B cell (primary cell): ENCODE data around the gene KCNK13. TPM values are rescaled to one million over a fixed set of nuclear protein-coding genes. Genes with fewer than 3 reads are reported as not detected.

ENCODE experiments used
- ATAC-seq: fragments of 200-7000 bp; cut with Tn5 transposase; one replicate; pipeline ENCODE4 v1.10.0; 2021; ENCODE audit warnings: low read depth, mild to moderate bottlenecking, moderate number of reproducible peaks, moderate library complexity
- CTCF ChIA-PET: fragments of 350-600 bp; sonication (Branson Sonifier 250); formaldehyde crosslinking; loops from one replicate; lab custom pipeline; 2021; ENCODE audit warnings: antibody characterized with exemption, inconsistent platforms; lab: Charles Lee
- POLR2A ChIA-PET: fragments of 350-600 bp; sonication (Branson Sonifier 250); formaldehyde crosslinking; loops from one replicate; lab custom pipeline; 2021; ENCODE audit warnings: antibody characterized with exemption; lab: Charles Lee
- DNase-seq: peaks from one replicate; pipeline ENCODE4 v3.0.0; 2013
- H2AFZ ChIP-seq: 2 replicates; pipeline ENCODE4 v1.6.1; 2012; ENCODE audit warnings: mild to moderate bottlenecking, low read depth, low read length; ENCODE audit not compliant: insufficient read depth, poor library complexity, severe bottlenecking
- H3K27ac ChIP-seq, 2 donors: 1 replicate in 1 of 2; 2 replicates in 1 of 2; pipeline ENCODE4 v1.5.1; 2012 to 2013; ENCODE audit warnings: low read length in 2 of 2, mild to moderate bottlenecking in 2 of 2, moderate library complexity in 1 of 2
- H3K27me3 ChIP-seq, 4 experiments: fragments of 200-600 bp in 1 of 4; sonication (generic) in 1 of 4; replicated peaks in 1 of 4; 1 replicate in 2 of 4; 2 replicates in 2 of 4; pipeline versions ENCODE4 v1.6.1 to v1.7.0; 2013 to 2016; ENCODE audit warnings: low read length in 3 of 4, mild to moderate bottlenecking in 2 of 4, mixed read lengths in 1 of 4, moderate library complexity in 1 of 4; ENCODE audit not compliant: insufficient read depth in 4 of 4, control insufficient read depth in 3 of 4; ENCODE audit errors: control extremely low read depth in 1 of 4
- H3K36me3 ChIP-seq, 2 experiments: replicated peaks in 1 of 2; 1 replicate in 1 of 2; 2 replicates in 1 of 2; pipeline versions ENCODE4 v1.6.1 to v1.7.1; 2013; ENCODE audit warnings: low read length in 1 of 2; ENCODE audit not compliant: insufficient read depth in 2 of 2, control insufficient read depth in 1 of 2; ENCODE audit errors: control extremely low read depth in 1 of 2, extremely low read depth in 1 of 2
- H3K4me1 ChIP-seq, 2 donors: fragments of 200-600 bp in 1 of 2; sonication (generic) in 1 of 2; 1 replicate in 1 of 2; 2 replicates in 1 of 2; pipeline versions ENCODE4 v1.5.1 to v1.6.1; 2013 to 2017; ENCODE audit warnings: low read length in 2 of 2; ENCODE audit not compliant: control insufficient read depth in 2 of 2, insufficient read depth in 2 of 2
- H3K4me2 ChIP-seq: replicated peaks from 2 replicates; pipeline ENCODE3; 2012; ENCODE audit warnings: mild to moderate bottlenecking, low read depth, low read length; ENCODE audit not compliant: poor library complexity, severe bottlenecking
- H3K4me3 ChIP-seq, 5 experiments: fragments of 200-600 bp in 1 of 5; sonication (generic) in 1 of 5; 1 replicate in 3 of 5; 2 replicates in 2 of 5; pipeline versions ENCODE4 v1.5.1 to v1.7.0; 2011 to 2016; ENCODE audit warnings: low read length in 4 of 5, mild to moderate bottlenecking in 4 of 5, low read depth in 2 of 5, control low read depth in 1 of 5, moderate library complexity in 1 of 5; ENCODE audit not compliant: insufficient read depth in 1 of 5; ENCODE audit errors: control extremely low read depth in 1 of 5, extremely low read depth in 1 of 5
- H3K79me2 ChIP-seq: fragments of 200-600 bp; sonication (generic); one replicate; pipeline ENCODE4 v1.6.0; 2016; ENCODE audit warnings: low read length; ENCODE audit not compliant: control insufficient read depth, insufficient read depth
- H3K9ac ChIP-seq: fragments of 200-600 bp; sonication (generic); 2 replicates; pipeline ENCODE4 v1.6.1; 2017; ENCODE audit warnings: mild to moderate bottlenecking, low read length, moderate library complexity
- H3K9me3 ChIP-seq, 3 donors: one replicate each; pipeline versions ENCODE4 v1.6.1 to v1.7.1; 2013; ENCODE audit warnings: low read length in 2 of 3; ENCODE audit not compliant: control insufficient read depth in 2 of 3, insufficient read depth in 1 of 3; ENCODE audit errors: control extremely low read depth in 1 of 3
- H4K20me1 ChIP-seq: 2 replicates; pipeline ENCODE4 v1.6.0; 2012; ENCODE audit warnings: mild to moderate bottlenecking, low read length; ENCODE audit not compliant: insufficient read depth, control insufficient read depth, poor library complexity, severe bottlenecking
- H3K27ac Mint-ChIP-seq: one replicate; pipeline ENCODE4 v1.8.0; 2021; ENCODE audit warnings: mixed read lengths
- H3K27me3 Mint-ChIP-seq: one replicate; pipeline ENCODE4 v1.8.0; 2021; ENCODE audit warnings: mixed read lengths
- H3K4me1 Mint-ChIP-seq: one replicate; pipeline ENCODE4 v1.8.0; 2021; ENCODE audit warnings: mixed read lengths
- H3K4me3 Mint-ChIP-seq: one replicate; pipeline ENCODE4 v1.8.0; 2021; ENCODE audit warnings: mixed read lengths
- H3K9me3 Mint-ChIP-seq: one replicate; pipeline ENCODE4 v1.8.0; 2022; ENCODE audit warnings: mixed read lengths; ENCODE audit not compliant: insufficient read depth
- EZH2 ChIP-seq: IDR thresholded peaks from 2 replicates; pipeline ENCODE4 v1.6.1; 2012; ENCODE audit warnings: borderline replicate concordance, low read depth, mild to moderate bottlenecking, moderate library complexity, low read length; ENCODE audit not compliant: insufficient read depth, poor library complexity, severe bottlenecking
- WGBS: methylation state at CpG from one replicate; pipeline ENCODE4 v1.1.5; 2013; ENCODE audit warnings: missing lambda C conversion rate; ENCODE audit not compliant: insufficient coverage; 5-methylcytosine and 5-hydroxymethylcytosine counted together
- intact Hi-C: fragments of 100-400 bp; cut with micrococcal nuclease; formaldehyde crosslinking; loops from one replicate; pipeline ENCODE4 v1.10.0; 2022
- polyA plus RNA-seq: library from polyadenylated mRNA; depleted of rRNA; stranded (reverse); fragments of >200 nt; gene quantifications from 2 replicates; pipeline ENCODE4 v1.2.3, GENCODE V29; 2012
- total RNA-seq, 2 donors: library from RNA; stranded (reverse); fragments of 120-200 nt in 1 of 2; gene quantifications; 1 replicate in 1 of 2; 2 replicates in 1 of 2; pipeline versions ENCODE4 v1.2.3 to v1.2.4, GENCODE V29; 2013 to 2022
- TF ChIP-seq, protein P1 (sequence below): fragments of 200-600 bp; IDR thresholded peaks from one replicate; pipeline ENCODE4 v1.8.0; 2022; ENCODE audit warnings: antibody characterized with exemption, mild to moderate bottlenecking

KCNK13 gene
- total and polyA plus RNA-seq, 2 donors (not counting 1 experiment from before 2014, with no cell fraction given), result 0.03 TPM; not detected in 1

DNA sequence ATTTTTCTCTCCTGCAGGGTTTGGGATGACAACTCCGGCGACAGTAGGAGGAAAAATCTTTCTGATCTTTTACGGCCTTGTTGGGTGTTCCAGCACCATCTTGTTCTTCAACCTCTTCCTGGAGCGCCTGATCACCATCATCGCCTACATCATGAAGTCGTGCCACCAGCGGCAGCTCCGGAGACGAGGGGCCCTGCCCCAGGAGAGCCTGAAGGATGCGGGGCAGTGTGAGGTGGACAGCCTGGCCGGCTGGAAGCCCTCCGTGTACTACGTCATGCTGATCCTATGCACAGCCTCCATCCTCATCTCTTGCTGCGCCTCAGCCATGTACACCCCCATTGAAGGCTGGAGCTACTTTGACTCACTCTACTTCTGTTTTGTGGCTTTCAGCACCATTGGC lies 122.3 kb downstream of the KCNK13 start:
- Histone ChIP-seq H3K4me2 (no peak overlapping the region), H3K9ac (no peak overlapping the region), H3K9me3 (peaks cover 0 to 3% (median 0%) of the 10 kb centered on the region in 3 donors), H3K36me3 (no peaks in the 10 kb centered on the region), H3K79me2 (no peaks in the 10 kb centered on the region), H3K27ac (no peak overlapping the region), H3K27me3 (no peaks in the 10 kb centered on the region), H3K4me3 (no peak overlapping the region), H2AFZ (no peak overlapping the region), H3K4me1 (no peaks in the 10 kb centered on the region), H4K20me1 (no peaks in the 10 kb centered on the region)
- ATAC-seq, result no peak
- peaks cover 6% of the 10 kb centered on the region for H3K9me3 Mint-ChIP-seq
- intact Hi-C loops, result no loop called here
- DNase-seq, result no peak
- ChIA-PET POLR2A (no interaction called here), CTCF (no interaction called here)
- 92% methylated on average over 11 of the region's 14 CpGs for WGBS
- no peak overlapping the region for H3K4me3 Mint-ChIP-seq
- no peak overlapping the region for H3K27ac Mint-ChIP-seq
- H3K27me3 Mint-ChIP-seq, result peaks cover 10% of the 10 kb centered on the region
- TF ChIP-seq EZH2, result no peak
- TF ChIP-seq, protein P1, sequence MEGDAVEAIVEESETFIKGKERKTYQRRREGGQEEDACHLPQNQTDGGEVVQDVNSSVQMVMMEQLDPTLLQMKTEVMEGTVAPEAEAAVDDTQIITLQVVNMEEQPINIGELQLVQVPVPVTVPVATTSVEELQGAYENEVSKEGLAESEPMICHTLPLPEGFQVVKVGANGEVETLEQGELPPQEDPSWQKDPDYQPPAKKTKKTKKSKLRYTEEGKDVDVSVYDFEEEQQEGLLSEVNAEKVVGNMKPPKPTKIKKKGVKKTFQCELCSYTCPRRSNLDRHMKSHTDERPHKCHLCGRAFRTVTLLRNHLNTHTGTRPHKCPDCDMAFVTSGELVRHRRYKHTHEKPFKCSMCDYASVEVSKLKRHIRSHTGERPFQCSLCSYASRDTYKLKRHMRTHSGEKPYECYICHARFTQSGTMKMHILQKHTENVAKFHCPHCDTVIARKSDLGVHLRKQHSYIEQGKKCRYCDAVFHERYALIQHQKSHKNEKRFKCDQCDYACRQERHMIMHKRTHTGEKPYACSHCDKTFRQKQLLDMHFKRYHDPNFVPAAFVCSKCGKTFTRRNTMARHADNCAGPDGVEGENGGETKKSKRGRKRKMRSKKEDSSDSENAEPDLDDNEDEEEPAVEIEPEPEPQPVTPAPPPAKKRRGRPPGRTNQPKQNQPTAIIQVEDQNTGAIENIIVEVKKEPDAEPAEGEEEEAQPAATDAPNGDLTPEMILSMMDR, result no peak
- H3K4me1 Mint-ChIP-seq, result no peaks in the 10 kb centered on the region

DNA sequence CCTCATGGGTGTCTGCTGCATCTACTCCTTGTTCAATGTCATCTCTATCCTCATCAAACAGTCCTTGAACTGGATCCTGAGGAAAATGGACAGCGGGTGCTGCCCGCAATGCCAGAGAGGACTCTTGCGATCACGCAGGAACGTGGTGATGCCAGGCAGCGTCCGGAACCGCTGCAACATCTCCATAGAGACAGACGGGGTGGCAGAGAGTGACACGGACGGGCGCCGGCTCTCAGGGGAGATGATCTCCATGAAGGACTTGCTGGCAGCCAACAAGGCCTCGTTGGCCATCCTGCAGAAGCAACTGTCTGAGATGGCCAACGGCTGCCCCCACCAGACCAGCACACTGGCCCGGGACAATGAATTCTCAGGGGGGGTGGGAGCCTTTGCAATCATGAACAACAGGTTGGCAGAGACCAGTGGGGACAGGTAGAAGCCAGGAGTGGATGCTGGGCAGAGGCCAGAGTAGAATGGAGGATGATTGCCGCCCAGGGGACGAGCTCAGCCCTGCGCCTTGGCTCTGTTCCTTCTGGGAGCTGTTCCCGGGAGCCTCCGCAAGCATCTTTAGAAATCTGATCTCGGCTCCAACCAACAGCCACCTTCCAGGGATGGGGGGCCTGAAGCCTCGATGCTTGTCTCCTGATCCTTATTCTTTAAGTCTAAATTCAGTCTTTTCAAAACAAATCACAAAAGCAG lies 122.9 kb downstream of the KCNK13 start:
- CTCF ChIA-PET, result no interaction called here
- intact Hi-C loops, result no loop called here
- ATAC-seq, result no peak

More for the DNA sequence above, 122.9 kb downstream of the KCNK13 start:
- no peak overlapping the region for H3K9ac ChIP-seq
- TF ChIP-seq, protein P1, result no peak
- TF ChIP-seq EZH2, result no peak
- no peaks in the 10 kb centered on the region for H3K36me3 ChIP-seq
- WGBS, result 90% methylated on average over 23 of the region's 23 CpGs
- no peak overlapping the region for H3K4me3 ChIP-seq
- H3K27ac ChIP-seq, result no peak overlapping the region
- no peaks in the 10 kb centered on the region for H3K79me2 ChIP-seq
- H2AFZ ChIP-seq, result no peak overlapping the region
- no peak for DNase-seq
- Mint-ChIP-seq H3K27ac (no peak overlapping the region), H3K4me3 (no peak overlapping the region), H3K27me3 (peaks cover 10% of the 10 kb centered on the region), H3K9me3 (peaks cover 6% of the 10 kb centered on the region), H3K4me1 (no peaks in the 10 kb centered on the region)
- no peaks in the 10 kb centered on the region for H3K27me3 ChIP-seq
- no peaks in the 10 kb centered on the region for H3K4me1 ChIP-seq
- H3K4me2 ChIP-seq, result no peak overlapping the region
- POLR2A ChIA-PET, result no interaction called here
- H4K20me1 ChIP-seq, result no peaks in the 10 kb centered on the region
- H3K9me3 ChIP-seq, result peaks cover 0 to 3% (median 0%) of the 10 kb centered on the region in 3 donors
